NCI-H748 treated with DMSO at 0.1 percent for 48 hours (cell line): Measurements from ENCODE around the gene EMID1.
"Not testable (repeated sequence)": the region's sequence is repeated elsewhere in the genome, so short reads cannot be mapped to it uniquely, and the experiment has no call there.

Experiments
- DNase-seq: peaks from one replicate; lab custom pipeline; 2025; lab: John Stamatoyannopoulos, UW

The EMID1 gene

DNA sequence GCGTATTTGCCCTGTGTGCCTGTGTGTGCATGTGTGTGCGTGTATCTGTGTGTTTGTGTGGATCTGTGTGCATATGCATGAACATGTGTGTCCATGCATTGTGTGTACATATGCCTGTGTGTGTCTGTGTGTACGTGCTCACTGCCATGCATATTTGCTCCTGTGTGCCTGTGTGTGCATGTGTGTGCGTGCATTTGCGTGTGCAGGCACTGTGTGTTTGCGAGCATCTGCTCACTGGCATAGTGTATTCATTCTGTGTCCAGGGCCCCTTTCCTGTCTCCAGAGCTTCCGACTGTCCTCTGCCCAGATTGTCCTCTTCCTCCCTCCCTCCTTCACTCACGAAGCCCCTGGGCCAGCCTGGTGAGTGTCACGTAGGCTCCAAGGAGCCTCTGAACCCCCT, 5.8 kb downstream of the EMID1 start:
- no peak for DNase-seq

- no peak for DNase-seq
Observed at GRCh38 chr22:29212743-29213142, 7.0 kb downstream of the EMID1 start.

- DNase-seq: no peak
Observed at GRCh38 chr22:29213493-29213892, 7.8 kb downstream of the EMID1 start.

GRCh38 chr22:29214232-29214631, 8.5 kb downstream of the EMID1 start:
- DNase-seq: no peak

DNA sequence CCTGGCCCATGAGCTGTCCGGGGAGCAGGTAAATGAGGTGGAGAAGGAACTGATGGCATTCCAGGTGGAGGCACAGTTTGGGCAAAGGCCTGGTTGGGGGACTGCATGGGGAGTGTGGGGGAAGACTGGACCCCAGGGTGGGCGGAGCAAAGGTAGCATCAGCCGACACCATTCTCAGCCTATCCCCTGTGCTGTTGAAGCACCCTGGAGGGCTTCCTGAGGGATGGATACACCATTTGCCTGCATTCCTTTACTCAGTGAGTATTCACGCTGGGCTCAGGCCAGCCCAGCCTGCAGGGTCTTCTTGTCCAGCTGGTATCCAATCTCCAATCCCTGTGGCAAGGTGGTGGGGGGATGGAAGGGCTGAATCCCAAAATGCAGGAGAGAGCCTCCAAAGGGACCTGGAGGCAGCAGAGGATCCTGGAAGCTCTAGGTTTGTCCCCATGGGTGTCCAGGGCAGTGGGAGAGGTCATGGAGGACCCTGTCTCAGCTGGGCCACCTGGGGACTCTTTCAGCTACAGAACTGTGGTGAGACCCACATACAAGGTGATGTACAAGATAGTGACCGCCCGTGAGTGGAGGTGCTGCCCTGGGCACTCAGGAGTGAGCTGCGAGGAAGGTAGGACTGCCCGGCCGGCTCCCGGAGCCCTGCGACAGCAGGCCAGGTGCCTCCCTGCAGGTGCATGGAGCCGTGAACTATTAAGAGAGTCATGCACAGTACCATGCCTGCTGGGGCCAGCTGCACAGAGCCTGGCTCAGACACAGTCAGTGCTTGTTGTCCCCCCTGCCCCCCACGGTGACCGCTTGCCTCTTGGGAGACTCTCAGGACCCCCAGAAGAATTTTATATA, 9.5 kb downstream of the EMID1 start:
- no peak for DNase-seq

- DNase-seq: no peak
Observed at GRCh38 chr22:29216011-29216872, 10.5 kb downstream of the EMID1 start.

DNA sequence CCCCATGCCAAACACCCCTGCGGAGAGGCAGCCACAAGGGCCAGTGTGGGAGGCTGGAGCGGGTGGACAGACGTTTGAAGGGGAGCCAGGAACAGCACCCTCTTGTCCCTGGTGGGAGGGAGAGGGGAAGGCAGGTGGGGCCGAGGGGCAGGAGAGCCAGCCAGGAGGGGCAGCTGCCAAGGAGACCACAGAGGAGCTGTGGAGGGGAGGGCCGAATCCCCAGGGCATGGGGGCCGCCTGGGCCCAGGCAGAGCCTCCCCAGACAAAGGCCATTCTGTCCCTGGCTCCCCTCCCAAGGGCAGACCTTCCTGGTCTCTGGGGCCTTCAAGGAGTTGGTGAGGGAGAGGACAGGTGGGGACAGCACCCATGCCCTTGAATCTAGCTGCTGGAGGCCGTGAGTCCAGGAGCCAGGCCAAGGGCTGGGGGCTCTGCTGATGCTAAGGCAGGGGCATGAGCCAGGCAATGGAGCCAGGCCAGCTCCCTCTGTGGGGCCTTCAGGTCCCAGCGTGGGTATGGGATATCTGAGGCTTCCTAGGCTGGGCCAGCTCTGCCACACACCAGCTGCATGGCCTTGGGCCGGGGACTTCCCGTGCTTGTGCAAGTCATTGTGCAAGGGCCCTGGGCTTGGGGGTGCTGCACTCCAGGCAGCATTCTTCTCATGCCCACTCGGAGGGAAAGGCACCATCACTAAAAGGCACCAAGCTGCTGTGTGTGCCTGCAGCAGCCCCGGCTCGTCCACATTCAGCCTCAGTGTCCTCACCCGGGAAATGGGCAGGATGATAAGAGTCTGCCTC, 11.4 kb downstream of the EMID1 start:
- no peak for DNase-seq

DNA sequence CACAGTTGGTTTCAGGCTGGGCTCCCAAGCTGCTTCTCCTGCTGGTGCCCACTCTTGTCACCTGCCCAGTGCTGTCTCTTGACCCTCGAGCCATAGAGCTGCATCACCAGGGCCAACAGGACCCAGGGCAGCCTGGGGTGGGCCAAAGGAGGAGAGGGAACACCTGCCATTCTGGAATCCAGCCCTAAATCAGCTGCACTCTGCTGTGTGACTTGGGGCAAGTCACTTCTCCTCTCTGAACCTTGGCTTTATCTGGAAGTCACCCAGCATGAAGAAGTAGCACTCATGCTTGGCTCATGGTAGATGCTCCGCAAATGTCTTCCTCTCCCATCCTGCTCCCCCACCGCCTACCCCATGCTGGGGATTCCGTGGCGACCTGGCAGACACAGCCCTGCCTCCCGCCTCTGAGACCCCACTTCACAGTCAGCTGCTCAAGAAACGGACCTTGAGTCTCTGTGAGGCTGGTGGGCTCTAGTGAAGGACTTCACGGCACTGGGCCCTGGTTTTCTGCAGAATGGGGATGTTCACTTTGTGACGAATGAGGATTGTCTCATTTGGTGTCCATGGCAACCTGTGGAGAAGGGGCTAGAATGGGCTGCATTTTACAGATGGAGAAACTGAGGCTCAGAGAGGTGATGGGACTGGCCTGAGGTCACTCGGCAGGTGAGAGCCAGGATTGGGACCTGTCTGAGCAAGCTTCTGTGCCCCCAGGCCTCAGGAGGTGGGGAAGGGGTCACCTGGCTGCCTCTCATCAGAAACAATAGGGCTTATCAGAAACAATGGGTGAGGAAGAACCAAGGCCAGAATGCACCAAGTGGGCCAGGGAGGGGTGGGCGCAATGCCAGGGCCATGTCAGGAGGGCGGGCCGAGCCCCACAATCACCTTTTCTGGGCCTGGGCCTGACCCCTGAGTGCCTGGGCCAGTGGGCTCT, 12.4 kb downstream of the EMID1 start:
- DNase-seq: no peak

GRCh38 chr22:29218758-29219408, 13.2 kb downstream of the EMID1 start:
- no peak for DNase-seq

DNA sequence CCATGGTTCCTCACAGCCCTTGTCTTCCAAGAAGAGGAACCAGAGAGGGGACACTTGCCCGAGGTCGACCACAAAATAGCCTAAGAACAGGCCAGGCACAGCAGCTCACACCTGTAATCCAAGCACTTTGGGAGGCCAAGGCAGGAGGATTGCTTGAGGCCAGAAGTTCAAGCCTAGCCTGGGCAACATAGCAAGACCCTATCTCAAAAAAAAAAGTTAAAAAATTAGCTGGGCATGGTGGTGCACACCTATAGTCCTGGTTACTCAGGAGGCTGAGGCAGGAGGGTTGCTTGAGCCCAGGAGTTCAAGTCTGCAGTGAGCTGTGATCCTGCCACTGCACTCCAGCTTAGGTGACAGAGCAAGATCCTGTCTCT, 13.7 kb downstream of the EMID1 start:
- not testable (repeated sequence) for DNase-seq

DNA sequence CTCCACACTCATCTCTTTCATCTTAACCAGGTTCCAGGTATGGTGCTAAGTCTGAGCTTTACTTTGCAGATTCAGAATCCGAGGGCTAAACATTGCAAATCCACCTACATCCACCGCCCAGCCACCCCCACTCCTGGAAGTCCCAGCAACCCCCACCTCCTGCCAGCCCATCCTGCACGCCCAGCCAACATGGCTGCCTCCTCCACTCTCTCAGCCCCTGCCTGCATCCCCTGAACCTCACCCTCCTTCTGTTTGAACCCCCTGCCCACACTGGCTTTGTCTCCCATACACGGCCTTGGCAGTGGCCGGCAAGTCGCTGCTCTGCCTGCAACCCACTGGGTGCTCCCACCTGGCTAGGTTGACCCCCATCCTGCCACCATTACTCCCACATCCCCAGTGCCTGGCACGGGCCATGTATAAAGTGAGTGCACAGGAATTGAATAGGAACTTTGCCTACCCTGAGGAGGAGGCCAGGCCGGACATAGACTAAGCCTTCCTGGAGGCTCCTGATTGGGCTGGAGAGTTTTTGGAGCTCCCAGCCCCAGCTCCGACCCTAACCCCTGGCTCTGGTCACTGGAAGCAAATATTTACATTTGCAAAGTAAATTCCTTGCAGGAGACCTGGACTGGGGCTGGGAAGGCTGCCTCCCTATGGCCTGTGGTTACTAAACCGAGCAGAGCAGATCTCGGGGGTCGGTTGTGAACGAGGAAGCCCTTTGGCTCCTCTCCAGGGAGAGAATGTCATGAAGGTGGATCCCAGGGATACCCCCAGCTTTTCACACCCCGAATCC, 14.4 kb downstream of the EMID1 start:
- DNase-seq: no peak

DNA sequence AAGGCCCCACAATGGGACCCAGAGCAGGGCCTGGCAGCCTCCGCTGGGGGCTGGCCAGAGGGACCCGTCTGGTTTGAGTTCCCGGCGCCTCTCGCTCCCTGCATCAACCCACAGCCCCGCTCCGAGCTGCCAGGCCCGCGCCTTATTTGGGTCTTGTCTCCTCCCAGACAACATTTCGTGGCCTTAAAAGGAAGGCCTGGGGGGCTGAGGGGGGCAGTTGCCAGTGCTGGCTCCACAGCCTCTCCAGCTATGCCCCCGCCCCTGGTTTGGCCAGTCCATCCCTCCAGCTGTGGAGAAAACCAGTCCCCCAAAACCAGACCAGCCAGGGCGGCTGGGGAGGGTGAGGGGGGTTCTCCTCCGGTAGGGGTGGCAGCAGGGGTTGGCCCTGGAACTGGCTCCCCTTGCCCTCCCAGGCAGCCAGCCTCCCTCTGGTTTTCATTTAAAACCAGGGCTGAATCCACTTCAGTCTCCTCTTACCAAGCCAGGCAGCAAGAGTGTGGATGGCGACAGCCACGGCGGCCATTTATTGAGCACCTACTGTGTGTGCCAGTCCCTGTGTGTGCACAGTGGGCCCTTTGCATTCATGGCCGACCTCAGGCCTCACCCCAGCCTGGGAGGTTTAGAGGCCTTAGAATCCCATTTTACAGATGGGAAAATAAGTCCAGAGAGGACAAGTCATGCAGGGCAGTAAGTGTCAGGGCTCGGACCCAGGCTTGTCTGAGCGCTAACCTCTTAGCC, 18.6 kb downstream of the EMID1 start:
- DNase-seq: no peak

DNA sequence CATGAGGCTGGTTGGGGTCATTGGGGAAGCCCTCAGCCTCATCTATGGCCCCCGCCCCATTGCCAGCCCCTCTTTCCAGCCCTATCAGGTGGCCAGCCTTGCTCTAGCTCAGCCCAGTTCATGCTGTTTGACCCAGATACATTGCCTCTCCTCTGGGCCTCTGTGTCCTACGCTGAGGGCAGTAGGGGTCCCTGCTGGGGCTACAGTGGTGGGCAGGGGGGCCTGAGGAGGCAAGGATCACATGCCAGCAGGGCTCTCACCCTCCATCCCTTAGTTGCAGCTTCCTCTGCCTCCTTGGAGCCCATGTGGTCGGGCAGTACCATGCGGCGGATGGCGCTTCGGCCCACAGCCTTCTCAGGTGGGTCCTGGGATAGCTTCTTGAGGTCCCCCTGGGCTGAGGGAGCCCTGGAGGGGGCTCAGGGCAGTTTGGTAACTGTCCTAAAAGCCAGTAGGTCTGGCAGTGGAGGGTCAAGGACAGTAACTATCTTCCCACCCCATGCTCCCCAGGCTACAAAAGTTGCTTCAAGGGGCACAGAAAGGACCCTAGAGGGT, 19.2 kb downstream of the EMID1 start:
- no peak for DNase-seq

- DNase-seq: no peak
Observed at GRCh38 chr22:29225422-29226090, 19.9 kb downstream of the EMID1 start.

- no peak for DNase-seq
Observed at GRCh38 chr22:29226351-29226981, 20.8 kb downstream of the EMID1 start.

- no peak for DNase-seq
Observed at GRCh38 chr22:29230972-29231875, 25.5 kb downstream of the EMID1 start.
